GM18907 (cell line): ENCODE results near the gene MBD3L1.

Experiments used
- ATAC-seq: cut with Tn5 transposase; IDR thresholded peaks from one replicate; pipeline ENCODE4 v1.9.1; 2021; ENCODE audit warnings: mild to moderate bottlenecking, moderate library complexity; ENCODE audit not compliant: unreplicated experiment

Gene MBD3L1

DNA sequence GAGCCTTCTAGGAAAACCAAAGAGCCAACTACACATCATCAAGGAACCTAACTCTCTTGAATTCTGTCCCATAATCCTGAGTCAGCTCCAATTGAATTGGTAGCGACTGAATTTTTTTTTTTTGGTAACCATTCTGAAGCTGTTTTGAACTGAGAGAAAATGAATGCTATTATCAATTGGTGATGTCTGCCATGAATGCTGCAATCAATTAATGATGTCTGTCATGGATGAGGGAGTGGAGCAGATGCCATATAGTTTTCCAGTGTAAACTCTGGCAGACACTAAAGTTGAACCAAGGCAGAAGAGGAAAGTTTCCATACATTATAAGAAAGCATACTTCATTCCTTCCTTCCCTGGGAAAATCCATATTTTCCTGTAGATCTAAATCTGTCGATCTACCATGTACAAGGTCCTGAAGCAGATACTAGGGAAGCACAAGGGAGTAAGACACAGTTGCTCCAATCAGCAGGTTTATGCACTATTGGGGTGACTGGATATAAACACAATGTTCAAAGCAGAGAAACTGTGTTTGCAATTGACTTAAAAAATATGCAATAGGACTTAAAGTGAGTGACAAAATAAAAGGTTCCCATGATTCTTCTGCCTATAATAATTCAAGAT, 48.8 kb downstream of the MBD3L1 start:
- ATAC-seq: no peak

DNA sequence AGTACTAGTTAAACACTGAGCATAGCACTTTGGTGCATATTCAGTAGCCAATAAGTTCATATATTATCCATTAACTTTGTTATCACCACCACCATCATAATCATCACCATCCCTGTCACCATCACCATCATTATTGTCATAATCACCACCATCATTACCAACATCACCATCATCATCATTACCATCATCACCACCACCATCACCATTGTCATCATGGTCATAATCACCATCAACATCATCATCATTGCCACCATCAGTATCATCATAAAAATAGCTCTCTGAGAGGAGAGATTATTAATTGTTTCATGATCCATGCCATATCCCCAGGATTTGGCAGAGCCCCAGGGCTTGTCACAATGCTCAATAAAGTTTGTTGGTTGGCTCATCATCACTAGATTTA, 49.3 kb downstream of the MBD3L1 start:
- no peak for ATAC-seq

DNA sequence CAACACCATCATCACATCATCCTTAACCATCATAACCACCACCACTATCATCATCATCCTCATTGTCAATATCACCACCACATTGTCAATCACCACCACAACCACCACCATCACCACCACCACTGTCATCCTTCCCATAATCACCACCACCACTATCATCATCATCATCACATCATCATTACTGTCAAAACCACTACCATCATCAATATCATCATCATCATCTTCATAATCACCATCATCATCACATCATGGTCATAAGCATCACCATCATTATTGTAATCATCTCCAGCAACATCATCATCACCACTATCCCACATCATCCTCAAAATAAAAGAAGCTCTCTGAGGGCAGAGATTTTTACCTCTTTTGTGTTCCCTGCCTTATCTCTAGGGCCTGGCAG, 52.2 kb downstream of the MBD3L1 start:
- ATAC-seq: no peak

DNA sequence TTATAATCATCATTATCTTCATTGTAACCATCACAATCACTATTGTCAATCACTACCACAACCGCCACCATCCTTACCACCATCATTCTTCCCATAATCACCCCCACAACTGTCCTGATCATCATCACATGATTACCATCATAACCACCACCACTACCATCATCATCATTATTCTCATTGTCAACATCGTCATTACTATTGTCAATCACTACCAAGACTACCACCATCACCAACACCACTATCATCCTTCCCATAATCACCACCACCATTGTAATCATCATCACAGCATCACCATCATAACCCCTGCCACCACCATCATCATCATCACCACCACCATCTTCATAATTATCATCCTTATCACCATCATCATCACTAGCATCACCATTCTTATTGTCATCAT, 55.2 kb downstream of the MBD3L1 start:
- ATAC-seq: no peak

DNA sequence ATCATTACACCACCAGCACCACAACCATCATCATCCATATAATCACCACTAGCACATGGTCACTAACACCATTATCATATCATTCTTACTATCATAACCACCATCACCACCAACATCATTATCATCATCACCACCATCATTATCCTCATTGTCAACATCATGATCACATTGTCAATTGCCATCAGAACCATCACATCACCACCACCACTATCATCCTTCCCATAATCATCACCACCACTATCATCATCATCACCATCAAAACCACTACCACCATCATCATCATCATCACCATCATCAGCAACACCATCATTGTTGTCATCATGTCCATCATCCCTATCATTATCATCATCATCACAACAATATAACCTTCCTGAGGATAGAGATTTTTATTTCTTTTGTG, 58.1 kb downstream of the MBD3L1 start:
- no peak for ATAC-seq
